Panc1 (cell line): ENCODE measurements around the gene ADGRG7.

ENCODE experiments used
- CTCF ChIP-seq: fragments of 450-650 bp; IDR thresholded peaks from 2 replicates; pipeline ENCODE4 v1.5.1; 2017; ENCODE audit warnings: mild to moderate bottlenecking
- POLR2AphosphoS5 ChIP-seq: IDR thresholded peaks from 2 replicates; pipeline ENCODE4 v1.6.1; 2012; ENCODE audit warnings: mild to moderate bottlenecking, low read depth, low read length, moderate library complexity
- TCF7L2 ChIP-seq: IDR thresholded peaks from 2 replicates; pipeline ENCODE4 v1.6.1; 2011; ENCODE audit warnings: mild to moderate bottlenecking, low read depth, low read length, inconsistent platforms

- no peak for TF ChIP-seq CTCF
- TF ChIP-seq TCF7L2, result no peak
- no peak for TF ChIP-seq POLR2AphosphoS5
Observed at GRCh38 chr3:100743535-100743934, 134.1 kb downstream of the ADGRG7 start.
